C1 segment of cervical spinal cord (tissue), 14 donors: Measurements from ENCODE around the gene FAM120B.
"Not testable (repeated sequence)": the region's sequence is repeated elsewhere in the genome, so short reads cannot be mapped to it uniquely, and the experiment has no call there.

Source experiments
- DNase-seq, 14 donors: peaks; one replicate each; lab custom pipeline; 2025; lab: John Stamatoyannopoulos, UW

The FAM120B gene

GRCh38 chr6:170298688-170299087 is 7.9 kb upstream of the FAM120B start:
- DNase-seq = no peak

- no peak for DNase-seq
These were observed 5.4 kb upstream of the FAM120B start for GRCh38 chr6:170301184-170301583.

DNA sequence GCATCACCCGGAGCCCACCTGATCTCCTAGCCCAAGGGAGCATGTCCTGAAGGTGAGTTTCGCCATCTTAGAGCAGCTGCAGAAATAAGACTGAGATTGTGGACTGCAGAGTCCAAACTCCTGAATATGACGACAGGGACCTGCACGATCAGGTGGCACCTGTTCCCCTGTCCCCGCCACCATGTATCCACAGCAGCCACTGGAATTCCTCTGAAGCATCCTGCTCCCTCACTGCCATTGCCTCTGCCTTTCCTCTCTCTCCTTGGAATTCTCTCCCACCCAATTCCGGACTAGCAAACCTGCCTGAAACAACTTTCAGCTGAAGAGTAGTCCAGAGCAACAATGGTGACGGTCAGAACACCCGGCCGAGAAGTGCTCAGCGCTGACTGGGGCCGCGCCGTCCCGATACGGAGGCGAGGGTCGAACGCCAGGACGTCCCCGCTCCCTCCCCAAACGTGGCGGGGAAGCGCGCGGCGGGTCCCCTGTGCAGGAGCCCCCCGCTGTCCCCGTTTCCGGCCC is 694 bp upstream of the FAM120B start:
- peak in 1 of 14 donors; percentile 29 for DNase-seq

GRCh38 chr6:170307080-170307545 is 555 bp downstream of the FAM120B start:
- no peak for DNase-seq

DNA sequence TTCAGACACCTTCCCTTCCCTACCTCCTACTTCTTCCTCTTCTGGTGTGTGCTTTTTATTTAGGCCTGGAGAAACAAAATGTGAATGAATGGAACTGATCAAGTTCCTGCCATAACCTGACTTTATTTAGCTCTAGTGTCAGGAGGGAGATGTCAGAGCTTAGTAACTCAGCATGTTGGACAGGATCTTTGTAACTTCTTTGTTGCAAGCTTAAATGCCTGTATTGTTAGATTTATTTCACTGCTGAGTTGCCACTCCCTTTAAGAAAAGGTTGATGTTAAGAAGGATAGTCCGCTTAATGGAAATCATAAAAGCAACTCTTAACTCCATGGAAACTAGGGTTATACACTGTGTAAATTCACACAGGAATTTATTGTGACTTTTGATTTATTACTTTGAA is 2.2 kb downstream of the FAM120B start:
- no peak for DNase-seq

DNA sequence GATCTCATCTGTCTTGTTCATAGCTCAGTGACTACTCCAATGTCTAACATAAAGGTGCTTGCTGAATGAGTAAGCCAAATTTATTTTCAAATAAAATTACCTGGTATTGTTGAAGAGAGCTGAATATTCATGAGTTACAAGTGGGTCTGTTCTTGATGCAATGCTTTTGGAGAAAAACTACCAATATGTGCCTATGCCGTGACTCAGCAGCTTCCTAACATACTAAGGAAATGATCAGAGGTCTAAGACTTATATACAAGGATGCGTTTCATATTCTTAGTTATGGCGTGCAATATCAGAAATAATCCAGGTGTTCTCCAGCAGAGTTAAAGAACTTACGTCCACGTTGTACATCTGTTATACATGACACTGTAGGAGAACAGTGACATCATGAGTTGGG is 5.1 kb downstream of the FAM120B start:
- no peak for DNase-seq

- DNase-seq = no peak
These were observed 6.3 kb downstream of the FAM120B start for GRCh38 chr6:170312876-170313275.

DNA sequence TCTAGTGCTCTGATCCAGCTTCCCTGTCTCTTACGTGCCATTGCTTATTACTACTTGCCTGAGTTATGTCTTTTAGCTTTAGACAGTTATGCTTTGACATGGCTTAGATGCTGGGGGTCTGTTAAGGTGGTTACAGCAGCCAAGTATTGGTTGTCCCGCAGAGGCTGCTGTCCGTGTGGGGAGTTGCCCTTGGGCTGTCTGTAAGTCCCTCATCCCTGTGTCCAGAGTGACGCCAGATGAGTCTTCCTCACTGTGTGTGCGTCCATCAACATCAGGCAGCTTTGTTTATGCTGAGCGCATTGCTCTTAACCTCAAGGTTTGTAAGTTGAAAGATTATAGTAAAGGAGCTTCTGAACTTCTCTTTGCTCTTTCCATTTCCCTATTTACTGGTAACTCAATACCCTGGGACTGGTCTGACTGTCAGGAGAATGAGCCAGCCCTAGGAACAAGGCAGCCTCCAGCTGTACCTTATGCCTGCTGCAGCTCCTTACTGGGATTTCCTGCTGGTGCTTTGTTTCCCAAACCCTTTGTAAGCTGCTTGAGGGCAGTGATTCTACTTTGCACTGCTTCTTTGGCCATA is 7.2 kb downstream of the FAM120B start:
- DNase-seq = no peak

DNA sequence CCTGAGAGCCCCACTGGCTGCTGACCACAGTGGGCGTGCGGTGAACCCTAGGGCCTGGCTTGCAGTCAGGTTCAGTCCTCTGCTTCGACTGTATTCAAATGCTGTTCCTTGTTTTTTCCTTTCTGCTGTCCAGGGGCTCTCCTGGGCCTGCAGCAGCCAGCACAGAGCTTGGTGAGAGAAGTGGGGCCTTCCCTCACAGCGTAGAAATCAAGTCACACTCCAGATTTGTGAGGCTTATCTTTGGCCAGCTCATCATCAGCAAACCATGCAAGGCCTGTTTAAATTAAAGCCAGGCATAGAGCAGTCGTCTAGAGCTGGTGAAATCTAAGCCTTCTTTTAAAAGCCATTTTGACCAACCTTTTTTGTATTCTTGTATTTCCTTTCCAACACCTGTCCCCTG is 8.4 kb downstream of the FAM120B start:
- no peak for DNase-seq

GRCh38 chr6:170316071-170316470 is 9.5 kb downstream of the FAM120B start:
- no peak for DNase-seq

GRCh38 chr6:170317076-170317475 is 10.5 kb downstream of the FAM120B start:
- DNase-seq = no peak

DNA sequence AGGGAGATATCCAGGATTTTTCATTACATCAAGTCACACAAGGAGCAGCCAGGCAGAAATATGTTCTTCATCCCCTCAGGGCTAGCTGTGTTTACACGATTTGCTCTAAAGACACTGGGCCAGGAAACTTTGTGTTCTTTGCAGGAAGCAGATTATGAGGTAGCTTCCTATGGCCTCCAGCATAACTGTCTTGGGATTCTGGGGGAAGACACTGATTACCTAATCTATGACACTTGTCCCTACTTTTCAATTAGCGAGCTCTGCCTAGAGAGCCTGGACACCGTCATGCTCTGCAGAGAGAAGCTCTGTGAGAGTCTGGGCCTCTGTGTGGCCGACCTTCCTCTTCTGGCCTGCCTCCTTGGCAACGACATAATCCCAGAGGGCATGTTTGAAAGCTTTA is 11.2 kb downstream of the FAM120B start:
- no peak for DNase-seq

GRCh38 chr6:170329321-170329720 is 22.8 kb downstream of the FAM120B start:
- DNase-seq = no peak

- not testable (repeated sequence) for DNase-seq
These were observed 28.6 kb downstream of the FAM120B start for GRCh38 chr6:170335199-170335598.

- DNase-seq = peak in 1 of 14 donors; percentile 39
These were observed 38.3 kb downstream of the FAM120B start for GRCh38 chr6:170344631-170345576.

DNA sequence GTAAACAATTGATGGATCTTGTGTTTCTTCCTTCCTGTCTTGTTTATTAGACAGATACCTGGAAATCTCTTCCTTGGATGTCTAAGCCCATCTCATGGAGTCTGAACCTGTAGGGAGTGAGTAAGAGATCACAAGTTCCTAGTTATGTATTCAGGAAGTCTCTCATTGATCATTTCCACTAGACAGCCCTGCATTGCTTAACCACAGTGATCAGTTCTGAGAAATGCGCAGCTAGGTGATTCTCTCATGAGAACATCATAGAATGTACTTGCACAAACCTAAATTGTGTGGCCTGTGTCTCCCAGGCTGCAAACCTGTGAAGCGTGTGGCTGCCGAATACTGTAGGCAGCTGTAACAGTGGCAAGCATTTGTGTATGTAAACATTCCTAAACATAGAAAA is 39.1 kb downstream of the FAM120B start:
- no peak for DNase-seq

- DNase-seq = no peak
These were observed 40.1 kb downstream of the FAM120B start for GRCh38 chr6:170346649-170347048.

DNA sequence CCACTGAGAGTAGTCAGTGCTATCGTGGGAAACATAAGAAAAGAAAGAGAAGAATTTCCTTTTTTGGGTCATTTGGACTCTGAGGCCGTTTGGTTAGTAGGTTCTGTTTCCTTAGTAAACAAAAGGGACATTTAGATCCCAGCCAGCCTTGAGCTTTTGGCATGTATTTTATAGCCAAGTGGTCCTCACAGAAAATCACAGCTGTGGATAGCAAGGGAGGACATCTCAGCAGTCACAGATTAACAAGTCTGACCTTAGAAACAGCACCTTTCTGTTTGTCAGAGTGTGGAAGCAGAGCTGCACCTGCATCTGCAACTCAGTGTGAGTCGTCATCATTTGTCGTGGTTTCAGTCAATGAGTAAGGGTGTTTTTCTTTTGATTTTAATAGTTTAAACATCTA is 40.5 kb downstream of the FAM120B start:
- DNase-seq = no peak

DNA sequence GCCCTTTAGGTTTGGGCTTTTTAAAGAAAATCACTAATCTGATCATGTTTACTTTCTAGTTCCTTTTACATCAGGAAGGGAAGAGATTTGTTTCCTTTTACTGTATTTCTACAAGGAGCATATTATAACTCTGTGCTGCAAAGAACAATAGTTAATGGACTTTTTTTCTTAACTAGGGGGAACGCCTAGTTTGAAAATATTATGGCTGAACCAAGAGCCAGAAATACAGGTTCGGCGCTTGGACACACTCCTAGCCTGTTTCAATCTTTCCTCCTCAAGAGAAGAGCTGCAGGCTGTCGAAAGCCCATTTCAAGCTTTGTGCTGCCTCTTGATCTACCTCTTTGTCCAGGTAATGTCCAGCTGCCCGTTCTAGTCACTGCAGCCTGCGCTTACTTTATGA is 41.4 kb downstream of the FAM120B start:
- no peak for DNase-seq

- DNase-seq = not testable (repeated sequence)
These were observed 44.9 kb downstream of the FAM120B start for GRCh38 chr6:170351456-170351855.

- not testable (repeated sequence) for DNase-seq
These were observed 48.6 kb downstream of the FAM120B start for GRCh38 chr6:170355190-170355589.

- DNase-seq = no peak
These were observed 49.1 kb downstream of the FAM120B start for GRCh38 chr6:170355661-170356060.

GRCh38 chr6:170357812-170358211 is 51.3 kb downstream of the FAM120B start:
- DNase-seq = no peak
